LNCaP clone FGC (cell line): ENCODE results near the gene B3GNT7.
"Not testable (repeated sequence)": the region's sequence is repeated elsewhere in the genome, so short reads cannot be mapped to it uniquely, and the experiment has no call there.

ENCODE experiments used
- DNase-seq: peaks from one replicate; pipeline ENCODE4 v3.0.0-alpha.2; 2011; ENCODE audit warnings: low read depth
- H3K4me3 ChIP-seq: 2 replicates; pipeline ENCODE4 v1.5.1; 2011; ENCODE audit warnings: mild to moderate bottlenecking, low read depth, low read length, control low read depth
- CTCF ChIP-seq: IDR thresholded peaks from 2 replicates; pipeline ENCODE4 v1.5.1; 2012; ENCODE audit warnings: mild to moderate bottlenecking; ENCODE audit not compliant: control insufficient read depth, insufficient read depth; ENCODE audit errors: extremely low read depth

The B3GNT7 gene

GRCh38 chr2:231397928-231398294, 2.4 kb downstream of the B3GNT7 start:
- no peak for TF ChIP-seq CTCF
- DNase-seq, result no peak
- no peak overlapping the region for H3K4me3 ChIP-seq

DNA sequence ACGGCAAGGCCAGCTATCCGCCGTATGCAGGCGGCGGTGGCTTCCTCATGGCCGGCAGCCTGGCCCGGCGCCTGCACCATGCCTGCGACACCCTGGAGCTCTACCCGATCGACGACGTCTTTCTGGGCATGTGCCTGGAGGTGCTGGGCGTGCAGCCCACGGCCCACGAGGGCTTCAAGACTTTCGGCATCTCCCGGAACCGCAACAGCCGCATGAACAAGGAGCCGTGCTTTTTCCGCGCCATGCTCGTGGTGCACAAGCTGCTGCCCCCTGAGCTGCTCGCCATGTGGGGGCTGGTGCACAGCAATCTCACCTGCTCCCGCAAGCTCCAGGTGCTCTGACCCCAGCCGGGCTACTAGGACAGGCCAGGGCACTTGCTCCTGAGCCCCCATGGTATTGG, 3.1 kb downstream of the B3GNT7 start:
- DNase-seq, result no peak
- TF ChIP-seq CTCF, result no peak
- no peak overlapping the region for H3K4me3 ChIP-seq

GRCh38 chr2:231399046-231399852, 3.7 kb downstream of the B3GNT7 start:
- no peak for TF ChIP-seq CTCF
- DNase-seq, result no peak
- H3K4me3 ChIP-seq, result no peak overlapping the region

- H3K4me3 ChIP-seq, result no peak overlapping the region
- no peak for DNase-seq
- peak; percentile 8; the same call in 1 of the 2 replicates for TF ChIP-seq CTCF
Measured at GRCh38 chr2:231399853-231400680, 4.6 kb downstream of the B3GNT7 start.

GRCh38 chr2:231400681-231401080, 5.2 kb downstream of the B3GNT7 start:
- not testable (repeated sequence) for DNase-seq

DNA sequence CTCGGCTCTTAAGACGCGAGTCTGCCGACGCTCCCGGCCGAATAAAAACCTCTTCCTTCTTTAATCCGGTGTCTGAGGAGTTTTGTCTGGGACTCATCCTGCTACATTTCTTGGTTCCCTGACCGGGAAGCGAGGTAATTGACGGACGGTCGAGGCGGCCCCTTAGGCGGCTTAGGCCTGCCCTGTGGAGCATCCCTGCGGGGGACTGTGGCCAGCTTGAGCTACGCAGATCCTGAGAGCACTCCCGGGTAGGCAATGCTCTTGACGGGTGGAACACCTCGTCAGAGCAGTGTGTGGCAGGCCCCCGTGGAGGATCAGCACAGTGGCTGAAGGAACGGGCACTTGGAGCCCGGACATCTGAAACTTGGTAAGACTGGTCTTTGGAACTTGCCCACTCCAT, 5.6 kb downstream of the B3GNT7 start:
- DNase-seq, H3K4me3 ChIP-seq: not testable (repeated sequence)

More at GRCh38 chr2:231400681-231401080, 5.2 kb downstream of the B3GNT7 start:
- 0 out of 2 replicates have a peak, but pooled peaks have one; percentile 15 for TF ChIP-seq CTCF
- H3K4me3 ChIP-seq, result not testable (repeated sequence)

- not testable (repeated sequence) for DNase-seq, H3K4me3 ChIP-seq
Measured at GRCh38 chr2:231403421-231404182, 8.1 kb downstream of the B3GNT7 start.

GRCh38 chr2:231404183-231404578, 8.7 kb downstream of the B3GNT7 start:
- DNase-seq, H3K4me3 ChIP-seq: not testable (repeated sequence)
